ENCODE data around the gene PPP4R3B.

PPP4R3B gene

GRCh38 chr2:55518841-55519165, 98.6 kb downstream of the PPP4R3B start:
- DNase-seq = peak; percentile 36
- CTCF ChIA-PET = interaction anchor here (3.2 kb wide), 1 partner anchor 11 kb away, joined by 10 read pairs; no protein-coding TSS in a partner anchor
- H3K4me3 Mint-ChIP-seq = peak overlapping the region; percentile 99
- no peaks in the 10 kb centered on the region for H3K27me3 Mint-ChIP-seq
- H3K4me1 Mint-ChIP-seq = peaks cover 18% of the 10 kb centered on the region
- H3K27ac Mint-ChIP-seq = peak overlapping the region; percentile 98
- peaks cover 3% of the 10 kb centered on the region for H3K36me3 Mint-ChIP-seq
- no peaks in the 10 kb centered on the region for H3K9me3 Mint-ChIP-seq

DNA sequence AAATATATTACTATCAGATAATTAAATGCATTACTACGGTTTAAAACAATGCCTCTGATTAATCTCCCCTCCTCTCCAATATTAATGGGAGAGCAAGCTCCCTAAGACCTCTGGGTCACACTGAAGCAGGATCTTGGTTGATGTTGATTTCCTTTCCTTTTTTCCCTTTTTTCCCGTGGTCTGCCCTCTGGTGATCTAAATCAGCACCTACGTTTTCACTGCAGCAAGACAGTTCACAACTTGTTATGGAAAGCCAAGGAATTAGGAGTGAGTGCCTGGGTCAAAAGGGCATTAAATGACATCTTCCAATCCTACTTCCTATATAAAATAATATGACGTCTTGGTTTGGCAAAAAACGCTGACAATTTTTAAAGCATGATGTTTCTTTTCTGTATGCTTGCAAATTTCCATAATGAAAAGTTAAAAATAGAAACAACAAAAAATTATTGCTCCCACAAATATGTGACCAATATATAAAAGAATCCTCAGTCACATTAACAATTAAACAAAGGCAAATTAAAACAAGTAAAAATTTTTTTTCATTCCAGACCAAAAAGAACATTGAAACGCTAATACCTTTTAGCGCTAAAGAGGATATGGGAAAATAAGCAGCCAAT, 105.8 kb downstream of the PPP4R3B start:
- Mint-ChIP-seq H3K4me1 (no peaks in the 10 kb centered on the region), H3K27ac (no peak overlapping the region), H3K36me3 (no peaks in the 10 kb centered on the region), H3K9me3 (no peaks in the 10 kb centered on the region), H3K27me3 (peaks cover 3% of the 10 kb centered on the region), H3K4me3 (no peak overlapping the region)
- DNase-seq = no peak
- CTCF ChIA-PET = interaction anchor here (0.6 kb wide), 1 partner anchor 256 kb away, joined by 3 read pairs; no protein-coding TSS in a partner anchor

GRCh38 chr2:55502590-55503141, 114.8 kb downstream of the PPP4R3B start:
- Mint-ChIP-seq H3K4me1 (no peaks in the 10 kb centered on the region), H3K4me3 (no peak overlapping the region), H3K36me3 (no peaks in the 10 kb centered on the region), H3K27ac (no peak overlapping the region), H3K9me3 (no peaks in the 10 kb centered on the region), H3K27me3 (peaks cover 10% of the 10 kb centered on the region)
- CTCF ChIA-PET = no interaction called here
- no peak for DNase-seq

DNA sequence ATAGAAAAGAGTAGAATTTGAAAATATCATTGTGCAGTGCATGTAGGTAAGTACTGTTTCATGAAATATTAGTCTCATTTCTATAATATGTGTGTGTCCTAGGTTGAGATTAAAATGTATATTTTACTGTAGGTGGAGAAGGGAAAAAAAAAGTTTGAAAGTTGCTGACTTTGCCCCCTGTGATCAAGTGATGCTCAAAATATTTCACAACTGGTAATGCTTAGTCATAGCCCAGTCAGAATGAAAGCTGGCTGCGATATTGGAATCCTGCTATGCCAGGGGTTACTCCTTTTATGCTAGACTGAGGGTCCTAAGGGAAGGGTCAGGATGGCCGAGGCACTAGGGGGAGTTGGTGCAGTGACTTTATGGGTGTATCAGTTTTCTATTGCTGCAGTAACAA, 117.4 kb downstream of the PPP4R3B start:
- CTCF ChIA-PET = no interaction called here
- H3K27ac Mint-ChIP-seq = no peak overlapping the region
- no peak for DNase-seq
- no peaks in the 10 kb centered on the region for H3K9me3 Mint-ChIP-seq
- peaks cover 10% of the 10 kb centered on the region for H3K27me3 Mint-ChIP-seq
- no peaks in the 10 kb centered on the region for H3K4me1 Mint-ChIP-seq
- no peak overlapping the region for H3K4me3 Mint-ChIP-seq
- H3K36me3 Mint-ChIP-seq = no peaks in the 10 kb centered on the region

GRCh38 chr2:55498582-55498981, 118.8 kb downstream of the PPP4R3B start:
- H3K4me3 Mint-ChIP-seq = no peak overlapping the region
- no peaks in the 10 kb centered on the region for H3K9me3 Mint-ChIP-seq
- CTCF ChIA-PET = interaction anchor here (1.1 kb wide), 1 partner anchor 12 kb away, joined by 3 read pairs; no protein-coding TSS in a partner anchor
- H3K36me3 Mint-ChIP-seq = no peaks in the 10 kb centered on the region
- H3K27ac Mint-ChIP-seq = no peak overlapping the region
- H3K4me1 Mint-ChIP-seq = no peaks in the 10 kb centered on the region
- DNase-seq = no peak
- H3K27me3 Mint-ChIP-seq = peaks cover 10% of the 10 kb centered on the region
